Kidney (tissue), 22 donors: ENCODE measurements around the gene TMEM179B. TPM values are rescaled to one million over a fixed set of nuclear protein-coding genes. Genes with fewer than 3 reads are reported as not detected.
"Not testable (repeated sequence)": the region's sequence is repeated elsewhere in the genome, so short reads cannot be mapped to it uniquely, and the experiment has no call there.

Experiments used
- DNase-seq, 5 donors: peaks; one replicate each; pipeline ENCODE4 v3.0.0-alpha.2; 2013 to 2020
- FAIRE-seq: peaks from 2 replicates; lab custom pipeline; 2012; peaks lifted over from hg19 to GRCh38; lab: Jason Lieb, UNC
- H3K27ac ChIP-seq, 2 donors: one replicate each; pipeline ENCODE4 v1.7.0; 2013; ENCODE audit warnings: low read depth in 2 of 2, low read length in 2 of 2, inconsistent platforms in 1 of 2
- H3K27me3 ChIP-seq: one replicate; pipeline ENCODE4 v1.7.1; 2013; ENCODE audit warnings: low read length, inconsistent platforms; ENCODE audit not compliant: control insufficient read depth, insufficient read depth
- H3K36me3 ChIP-seq, 3 donors: one replicate each; pipeline versions ENCODE4 v1.7.0 to v1.7.1; 2013; ENCODE audit warnings: low read length in 3 of 3, control low read depth in 1 of 3, inconsistent platforms in 1 of 3; ENCODE audit not compliant: insufficient read depth in 3 of 3, control insufficient read depth in 2 of 3
- H3K4me1 ChIP-seq, 3 donors: one replicate each; pipeline versions ENCODE4 v1.7.0 to v1.7.1; 2013; ENCODE audit warnings: low read length in 3 of 3, inconsistent platforms in 1 of 3, low read depth in 1 of 3; ENCODE audit not compliant: control insufficient read depth in 2 of 3, insufficient read depth in 2 of 3
- H3K4me3 ChIP-seq, 3 donors: one replicate each; pipeline versions ENCODE4 v1.7.0 to v1.8.1; 2013; ENCODE audit warnings: low read length in 3 of 3, control low read depth in 1 of 3, inconsistent platforms in 1 of 3
- H3K9ac ChIP-seq, 3 donors: one replicate each; pipeline versions ENCODE4 v1.7.0 to v1.7.1; 2013; ENCODE audit warnings: low read length in 3 of 3, control low read depth in 1 of 3, inconsistent platforms in 1 of 3
- H3K9me3 ChIP-seq, 3 donors: one replicate each; pipeline versions ENCODE4 v1.7.0 to v1.7.1; 2013; ENCODE audit warnings: low read length in 3 of 3, control low read depth in 1 of 3, inconsistent platforms in 1 of 3; ENCODE audit not compliant: control insufficient read depth in 2 of 3, insufficient read depth in 1 of 3
- CTCF ChIP-seq: IDR thresholded peaks from 3 replicates; pipeline ENCODE4 v1.5.1; 2012; ENCODE audit warnings: mild to moderate bottlenecking, moderate library complexity, borderline replicate concordance; ENCODE audit not compliant: insufficient read depth; ENCODE audit errors: extremely low read depth
- intact Hi-C: fragments of 100-400 bp; cut with DNase I; formaldehyde crosslinking; loops from one replicate; pipeline ENCODE4 v1.11.1; 2022
- long read RNA-seq, 10 donors: library from polyadenylated mRNA in 1 of 10; unstranded in 1 of 10; transcript quantifications; one replicate each; pipeline ENCODE4 v2.0.0 and lab custom pipeline, GENCODE V29; 2021 to 2026
- polyA plus RNA-seq: library from polyadenylated mRNA; stranded (reverse); fragments of 350-450 nt; fragmentation: Illumina TruSeq; extraction: RNeasy Lipid Tissue Mini Kit (QIAGEN cat#74804); gene quantifications from one replicate; pipeline ENCODE4 v1.2.3, GENCODE V29; 2014; ENCODE audit warnings: low read depth, low replicate concordance; ENCODE audit not compliant: insufficient read depth
- total RNA-seq: library from RNA; stranded (reverse); fragmentation: NEBNext Ultra II Directional; extraction: Animal tissue kit (Norgen Biotek cat#: 25700); gene quantifications from one replicate; pipeline ENCODE4 v1.2.1, GENCODE V29; 2021
- donor health status: control.
- donor health status: control.
- donor health status: control.
- donor health status: control.
- donor health status: control.
- donor health status: DM: yes; HTN: yes; CAD: no.
- donor health status: Normal renal cell carcinoma (clear cell type).

TMEM179B gene
- total RNA-seq (57.1 TPM), polyA plus RNA-seq (105 TPM)
- long read RNA-seq, donor 1, transcript TMEM179B-201 (5 exons, 1,023 nt) = major isoform, 22 of 23 reads
- long read RNA-seq, donor 1, partial matches to known transcripts = 0 of 23 reads
- long read RNA-seq, donor 1, other reads (novel, unspliced or antisense) = 0 of 23 reads
- long read RNA-seq, donor 2, transcript TMEM179B-201 (5 exons, 1,023 nt) = major isoform, 26 of 34 reads
- long read RNA-seq, donor 2, partial matches to known transcripts = 5 of 34 reads
- long read RNA-seq, donor 2, other reads (novel, unspliced or antisense) = 0 of 34 reads
- long read RNA-seq, donor 3, transcript TMEM179B-201 (5 exons, 1,023 nt) = major isoform, 36 of 45 reads
- long read RNA-seq, donor 3, partial matches to known transcripts = 6 of 45 reads
- long read RNA-seq, donor 3, other reads (novel, unspliced or antisense) = 0 of 45 reads
- long read RNA-seq, donor 4, transcript TMEM179B-201 (5 exons, 1,023 nt) = major isoform, 21 of 22 reads
- long read RNA-seq, donor 4, partial matches to known transcripts = 0 of 22 reads
- long read RNA-seq, donor 4, other reads (novel, unspliced or antisense) = 0 of 22 reads
- long read RNA-seq, donor 5, partial matches to known transcripts = 0 of 1 reads
- long read RNA-seq, donor 5, other reads (novel, unspliced or antisense) = 0 of 1 reads
- long read RNA-seq, donor 6, transcript TMEM179B-205 (4 exons, 797 nt) = minor isoform, 5 of 48 reads
- long read RNA-seq, donor 6, transcript TMEM179B-201 (5 exons, 1,023 nt) = major isoform, 25 of 48 reads
- long read RNA-seq, donor 6, partial matches to known transcripts = 13 of 48 reads
- long read RNA-seq, donor 6, other reads (novel, unspliced or antisense) = 5 of 48 reads
- long read RNA-seq, donor 7, transcript TMEM179B-201 (5 exons, 1,023 nt) = major isoform, 26 of 40 reads
- long read RNA-seq, donor 7, partial matches to known transcripts = 0 of 40 reads
- long read RNA-seq, donor 7, other reads (novel, unspliced or antisense) = 13 of 40 reads
- long read RNA-seq, donor 8, transcript TMEM179B-201 (5 exons, 1,023 nt) = major isoform, 36 of 154 reads
- long read RNA-seq, donor 8, partial matches to known transcripts = 54 of 154 reads
- long read RNA-seq, donor 8, other reads (novel, unspliced or antisense) = 63 of 154 reads
- long read RNA-seq, donor 9, transcript TMEM179B-201 (5 exons, 1,023 nt) = major isoform, 15 of 17 reads
- long read RNA-seq, donor 9, partial matches to known transcripts = 0 of 17 reads
- long read RNA-seq, donor 9, other reads (novel, unspliced or antisense) = 0 of 17 reads
- long read RNA-seq, donor 10, transcript TMEM179B-201 (5 exons, 1,023 nt) = major isoform, 26 of 81 reads
- long read RNA-seq, donor 10, partial matches to known transcripts = 53 of 81 reads
- long read RNA-seq, donor 10, other reads (novel, unspliced or antisense) = 0 of 81 reads

- H3K27ac ChIP-seq = peak within 1 kb of the TSS; percentile 92 to 93
- H3K9ac ChIP-seq = peak within 1 kb of the TSS; percentile 61 to 93 (median 89)
- H3K27me3 ChIP-seq = no peaks in the 10 kb centered on the region
- H3K36me3 ChIP-seq = peaks cover 0 to 13% (median 11%) of the 10 kb centered on the region in 3 donors
- TF ChIP-seq CTCF = peak; percentile 47
- intact Hi-C loops = loop anchor here (10.0 kb wide), 1 partner anchor 78 kb away; no protein-coding TSS in a partner anchor
- DNase-seq = peak; percentile 98 to 99 (median 99)
- H3K4me1 ChIP-seq = peaks cover 4 to 22% (median 19%) of the 10 kb centered on the region in 3 donors
- no peak for FAIRE-seq
- peak within 1 kb of the TSS; percentile 94 to 100 (median 99) for H3K4me3 ChIP-seq
- H3K9me3 ChIP-seq = no peaks in the 10 kb centered on the region
These were observed at the start of gene TMEM179B for GRCh38 chr11:62787005-62787759. TSS of gene TMEM179B (plus strand) at chr11:62787402. CDS start at chr11:62787432, 30 bp downstream.

DNA sequence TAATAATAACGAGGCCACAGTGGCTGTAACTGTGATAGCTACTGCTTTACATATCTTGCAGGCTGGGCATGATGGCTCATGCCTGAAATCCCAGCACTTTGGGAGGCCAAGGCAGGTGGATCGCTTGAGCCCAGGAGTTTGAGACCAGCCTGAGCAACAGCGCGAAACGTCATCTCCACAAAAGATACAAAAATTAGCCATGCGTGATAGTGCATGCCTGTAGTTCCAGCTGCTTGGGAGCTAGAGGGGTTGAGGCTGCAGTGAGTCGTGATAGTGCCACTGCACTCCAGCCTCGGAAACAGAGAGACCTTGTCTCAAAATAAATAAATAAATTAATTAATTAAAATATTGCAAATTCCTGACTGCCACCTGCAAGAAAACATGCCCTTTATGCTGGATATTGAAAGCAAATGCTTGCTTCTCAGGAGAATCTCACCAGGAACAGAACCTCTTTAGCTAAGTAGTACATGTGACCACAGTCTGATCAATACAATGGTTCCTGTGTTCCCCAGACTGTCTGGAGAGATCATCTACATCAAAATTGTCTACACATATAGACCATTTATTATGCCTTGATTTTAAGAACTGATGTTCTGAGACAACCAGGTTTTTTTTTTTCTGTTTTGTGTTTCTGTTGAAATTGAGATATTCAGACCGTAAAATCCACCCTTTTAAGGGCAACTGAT, 39.6 kb upstream of the TMEM179B start:
- Histone ChIP-seq H3K27ac (no peak overlapping the region), H3K27me3 (no peaks in the 10 kb centered on the region), H3K9me3 (no peaks in the 10 kb centered on the region), H3K9ac (no peak overlapping the region), H3K4me1 (peaks cover 0 to 6% (median 2%) of the 10 kb centered on the region in 3 donors), H3K36me3 (peaks cover 0 to 7% (median 2%) of the 10 kb centered on the region in 3 donors), H3K4me3 (no peak overlapping the region)
- no peak for FAIRE-seq
- TF ChIP-seq CTCF = no peak
- DNase-seq = peak in 3 of 5 donors; percentile 14 to 60 (median 55)
- intact Hi-C loops = no loop called here

GRCh38 chr11:62749931-62750330, 37.3 kb upstream of the TMEM179B start:
- peaks cover 0 to 10% (median 4%) of the 10 kb centered on the region in 3 donors for H3K36me3 ChIP-seq
- H3K9me3 ChIP-seq, intact Hi-C loops, H3K27ac ChIP-seq, H3K9ac ChIP-seq, H3K27me3 ChIP-seq, H3K4me3 ChIP-seq, FAIRE-seq: not testable (repeated sequence)
- DNase-seq = peak in 1 of 5 donors; percentile 17
- peaks cover 0 to 13% (median 12%) of the 10 kb centered on the region in 3 donors for H3K4me1 ChIP-seq
